Fibroblast of the aortic adventitia (primary cell): ENCODE measurements around the gene NELFA. TPM values are rescaled to one million over a fixed set of nuclear protein-coding genes. Genes with fewer than 3 reads are reported as not detected.
"Not testable (repeated sequence)": the region's sequence is repeated elsewhere in the genome, so short reads cannot be mapped to it uniquely, and the experiment has no call there.

Experiments
- DNase-seq: peaks from one replicate; pipeline ENCODE4 v3.0.0-alpha.2; 2010; ENCODE audit warnings: low read depth
- H3K4me3 ChIP-seq: 2 replicates; pipeline ENCODE4 v1.5.1; 2011; ENCODE audit warnings: low read depth, mild to moderate bottlenecking, control low read depth, low read length, moderate library complexity
- total RNA-seq: library from RNA; depleted of rRNA; stranded (reverse); fragments of >200 nt; gene quantifications from 2 replicates; pipeline ENCODE4 v1.2.3, GENCODE V29; 2012; ENCODE audit warnings: low replicate concordance
- TF ChIP-seq, protein P1 (sequence below): IDR thresholded peaks from 2 replicates; pipeline ENCODE4 v1.5.1; 2011; ENCODE audit warnings: mild to moderate bottlenecking, low read length, control low read depth, inconsistent platforms; ENCODE audit not compliant: insufficient read depth

The NELFA gene
- total RNA-seq, 1 donor, result 14.8 TPM

- TF ChIP-seq, protein P1, sequence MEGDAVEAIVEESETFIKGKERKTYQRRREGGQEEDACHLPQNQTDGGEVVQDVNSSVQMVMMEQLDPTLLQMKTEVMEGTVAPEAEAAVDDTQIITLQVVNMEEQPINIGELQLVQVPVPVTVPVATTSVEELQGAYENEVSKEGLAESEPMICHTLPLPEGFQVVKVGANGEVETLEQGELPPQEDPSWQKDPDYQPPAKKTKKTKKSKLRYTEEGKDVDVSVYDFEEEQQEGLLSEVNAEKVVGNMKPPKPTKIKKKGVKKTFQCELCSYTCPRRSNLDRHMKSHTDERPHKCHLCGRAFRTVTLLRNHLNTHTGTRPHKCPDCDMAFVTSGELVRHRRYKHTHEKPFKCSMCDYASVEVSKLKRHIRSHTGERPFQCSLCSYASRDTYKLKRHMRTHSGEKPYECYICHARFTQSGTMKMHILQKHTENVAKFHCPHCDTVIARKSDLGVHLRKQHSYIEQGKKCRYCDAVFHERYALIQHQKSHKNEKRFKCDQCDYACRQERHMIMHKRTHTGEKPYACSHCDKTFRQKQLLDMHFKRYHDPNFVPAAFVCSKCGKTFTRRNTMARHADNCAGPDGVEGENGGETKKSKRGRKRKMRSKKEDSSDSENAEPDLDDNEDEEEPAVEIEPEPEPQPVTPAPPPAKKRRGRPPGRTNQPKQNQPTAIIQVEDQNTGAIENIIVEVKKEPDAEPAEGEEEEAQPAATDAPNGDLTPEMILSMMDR, result no peak
- no peak for DNase-seq
- no peak overlapping the region for H3K4me3 ChIP-seq
Observed at GRCh38 chr4:1998296-1998695, 10.5 kb downstream of the NELFA start.

- TF ChIP-seq, protein P1, result no peak
- H3K4me3 ChIP-seq, result no peak overlapping the region
- no peak for DNase-seq
Observed at GRCh38 chr4:1997712-1998111, 11.1 kb downstream of the NELFA start.

- TF ChIP-seq, protein P1, result no peak
- DNase-seq, result no peak
- no peak overlapping the region for H3K4me3 ChIP-seq
Observed at GRCh38 chr4:1996866-1997611, 11.7 kb downstream of the NELFA start.

DNA sequence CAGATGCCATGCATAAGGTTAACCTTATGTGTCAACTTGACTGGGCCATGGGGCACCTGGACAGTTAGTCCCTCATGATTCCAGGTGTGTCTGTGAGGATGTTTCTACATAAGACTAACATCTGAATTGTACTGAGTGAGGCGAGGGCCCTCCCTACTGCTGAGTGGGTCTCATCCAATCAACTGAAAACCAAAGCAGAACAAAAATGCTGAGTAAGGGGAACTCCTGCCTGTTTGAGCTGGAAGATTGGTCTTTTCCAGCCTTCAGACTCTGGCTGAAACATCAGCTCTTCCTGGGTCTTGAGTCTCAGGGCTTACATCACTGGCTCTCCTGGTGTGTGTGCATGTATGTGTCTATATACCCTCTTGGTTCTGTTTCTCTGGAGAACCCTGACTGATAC lies 13.8 kb downstream of the NELFA start:
- no peak for DNase-seq
- no peak overlapping the region for H3K4me3 ChIP-seq
- TF ChIP-seq, protein P1, result no peak

DNA sequence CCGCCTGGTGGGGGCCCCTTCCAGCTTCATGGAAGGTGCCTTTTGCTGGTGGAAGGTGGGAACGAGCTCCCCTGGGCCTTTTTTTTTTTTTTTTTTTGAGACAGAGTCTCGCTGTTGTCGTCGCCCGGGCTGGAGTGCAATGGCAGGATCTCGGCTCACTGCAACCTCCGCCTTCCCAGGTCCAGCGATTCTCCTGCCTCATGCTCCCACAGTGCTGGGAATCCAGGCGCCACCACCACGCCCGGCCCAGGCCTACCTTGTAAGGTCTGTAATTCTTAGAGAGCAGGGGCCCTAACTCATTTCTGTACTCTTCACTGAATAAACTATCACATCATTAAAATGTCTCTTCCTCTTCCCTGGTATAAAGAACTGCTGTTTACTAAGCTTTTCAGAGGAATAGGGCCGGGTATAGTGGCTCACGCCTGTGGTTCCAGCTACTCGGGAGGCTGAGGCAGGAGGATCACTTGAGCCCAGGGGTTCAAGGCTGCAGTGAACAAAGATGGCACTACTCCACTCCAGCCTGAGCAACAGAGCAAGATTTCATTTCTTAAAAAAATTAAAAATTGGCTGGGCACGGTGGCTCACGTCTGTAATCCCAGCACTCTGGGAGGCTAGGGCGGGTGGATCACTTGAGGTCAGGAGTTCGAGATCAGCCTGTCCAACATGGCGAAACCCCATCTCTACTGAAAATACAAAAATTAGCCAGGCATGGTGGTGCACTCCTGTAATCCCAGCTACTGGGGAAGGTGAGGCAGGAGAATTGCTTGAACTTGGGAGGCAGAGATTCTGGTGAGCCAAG lies 14.9 kb downstream of the NELFA start:
- not testable (repeated sequence) for H3K4me3 ChIP-seq, DNase-seq

GRCh38 chr4:1993169-1993516 lies 15.6 kb downstream of the NELFA start:
- H3K4me3 ChIP-seq, result no peak overlapping the region
- DNase-seq, result no peak
- TF ChIP-seq, protein P1, result no peak

DNA sequence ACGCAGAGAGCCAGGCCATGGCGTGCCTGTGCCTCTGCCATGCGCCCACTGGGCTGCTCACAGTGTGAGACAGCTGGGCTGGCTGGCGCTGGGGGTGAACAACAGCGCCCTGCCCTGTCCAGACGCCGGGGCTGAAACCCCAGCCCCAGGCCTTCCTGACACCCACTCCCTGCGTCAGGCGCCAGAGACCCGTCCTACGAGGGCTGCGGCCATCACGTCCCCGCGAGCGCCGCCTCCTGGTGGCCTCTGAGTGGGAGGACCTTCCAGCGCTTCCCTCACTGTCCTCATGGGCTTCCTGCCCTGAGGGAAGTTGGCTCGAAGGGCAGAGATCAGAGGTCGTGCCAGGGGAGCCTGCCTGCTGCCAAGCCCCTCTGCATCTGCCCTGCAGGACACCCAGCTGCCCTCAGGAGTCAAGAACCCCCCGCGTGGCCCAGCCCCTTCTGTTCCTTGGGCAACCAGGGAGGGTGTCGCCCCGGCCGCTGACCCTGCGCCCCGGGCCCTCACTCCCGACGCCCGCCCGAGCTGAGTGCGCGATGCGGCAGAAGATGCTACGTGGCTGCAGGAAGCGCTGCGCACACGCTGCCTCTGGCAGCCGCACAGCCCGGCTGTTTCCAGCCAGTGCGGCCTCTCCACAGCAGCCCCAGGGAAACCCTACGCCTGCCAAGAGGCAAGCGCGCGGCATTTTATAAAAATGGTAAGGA lies 16.2 kb downstream of the NELFA start:
- H3K4me3 ChIP-seq, result peak overlapping the region; percentile 35
- DNase-seq, result peak; percentile 55
- TF ChIP-seq, protein P1, result peak; percentile 47
